GM18526 (cell line): ENCODE measurements around the gene NPAS3.

Experiments
- POLR2A ChIP-seq: IDR thresholded peaks from 3 replicates; pipeline ENCODE4 v1.6.1; 2011; ENCODE audit not compliant: insufficient read length; ENCODE audit errors: extremely low read depth

Gene NPAS3

GRCh38 chr14:33733721-33734120, 795.0 kb downstream of the NPAS3 start:
- TF ChIP-seq POLR2A: no peak

GRCh38 chr14:33734387-33734786, 795.7 kb downstream of the NPAS3 start:
- TF ChIP-seq POLR2A: no peak

- no peak for TF ChIP-seq POLR2A
Measured at GRCh38 chr14:33736299-33736825, 797.7 kb downstream of the NPAS3 start.

- TF ChIP-seq POLR2A: no peak
Measured at GRCh38 chr14:33736979-33737378, 798.3 kb downstream of the NPAS3 start.

GRCh38 chr14:33737446-33737845, 798.8 kb downstream of the NPAS3 start:
- no peak for TF ChIP-seq POLR2A

GRCh38 chr14:33738029-33738428, 799.4 kb downstream of the NPAS3 start:
- TF ChIP-seq POLR2A: no peak

- no peak for TF ChIP-seq POLR2A
Measured at GRCh38 chr14:33738491-33738890, 799.8 kb downstream of the NPAS3 start.

GRCh38 chr14:33740531-33740930, 801.9 kb downstream of the NPAS3 start:
- no peak for TF ChIP-seq POLR2A

- no peak for TF ChIP-seq POLR2A
Measured at GRCh38 chr14:33742166-33742565, 803.5 kb downstream of the NPAS3 start.

GRCh38 chr14:33745163-33745562, 806.5 kb downstream of the NPAS3 start:
- no peak for TF ChIP-seq POLR2A

GRCh38 chr14:33747749-33748148, 809.1 kb downstream of the NPAS3 start:
- TF ChIP-seq POLR2A: no peak

- TF ChIP-seq POLR2A: no peak
Measured at GRCh38 chr14:33754261-33754660, 815.6 kb downstream of the NPAS3 start.

GRCh38 chr14:33755358-33755757, 816.7 kb downstream of the NPAS3 start:
- TF ChIP-seq POLR2A: no peak

GRCh38 chr14:33756833-33757232, 818.2 kb downstream of the NPAS3 start:
- TF ChIP-seq POLR2A: no peak

- TF ChIP-seq POLR2A: no peak
Measured at GRCh38 chr14:33758547-33758946, 819.9 kb downstream of the NPAS3 start.

GRCh38 chr14:33762161-33762851, 823.6 kb downstream of the NPAS3 start:
- TF ChIP-seq POLR2A: no peak

GRCh38 chr14:33764876-33765650, 826.4 kb downstream of the NPAS3 start:
- no peak for TF ChIP-seq POLR2A
